GM19193 (cell line): ENCODE data around the gene PLA2G2C.

Experiments used
- POLR2A ChIP-seq: IDR thresholded peaks from 4 replicates; pipeline ENCODE4 v1.6.1; 2011; ENCODE audit not compliant: insufficient read depth, insufficient read length; ENCODE audit errors: extremely low read depth

PLA2G2C gene

DNA sequence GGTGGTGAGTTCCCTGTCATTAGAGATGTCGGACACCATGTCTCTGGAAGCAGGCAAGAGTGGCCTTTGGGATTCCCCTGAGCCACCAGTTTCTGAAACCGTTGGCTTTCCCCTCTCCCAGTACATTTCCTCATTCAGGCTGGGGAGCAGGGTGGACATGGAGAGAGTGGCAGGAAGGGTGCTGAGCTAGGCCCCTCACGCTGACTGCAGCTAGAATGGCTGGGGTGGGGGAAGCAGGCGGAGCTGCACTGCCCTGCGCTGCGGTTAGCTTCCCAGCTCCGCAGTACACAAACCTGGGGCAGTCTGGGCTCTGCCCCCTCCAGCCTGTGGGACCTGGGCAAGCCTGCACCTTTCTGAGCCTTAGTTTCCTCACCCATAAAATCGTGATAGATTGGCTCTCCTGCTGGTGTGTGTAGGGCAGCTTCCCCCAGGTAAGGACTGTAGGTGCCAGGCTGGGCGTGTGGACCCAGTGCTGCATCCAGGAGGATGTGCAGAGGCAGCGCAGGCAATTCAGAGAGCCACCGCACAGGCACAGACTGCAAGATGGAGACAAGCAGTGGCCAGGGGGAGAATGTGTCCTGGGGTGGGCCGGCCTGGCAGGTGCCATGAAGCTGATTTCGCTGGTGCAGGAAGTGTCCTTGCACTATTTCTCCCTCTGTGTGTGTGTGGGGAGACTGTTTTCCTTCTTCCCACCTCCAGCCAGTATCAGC lies 44.2 kb downstream of the PLA2G2C start:
- no peak for TF ChIP-seq POLR2A

DNA sequence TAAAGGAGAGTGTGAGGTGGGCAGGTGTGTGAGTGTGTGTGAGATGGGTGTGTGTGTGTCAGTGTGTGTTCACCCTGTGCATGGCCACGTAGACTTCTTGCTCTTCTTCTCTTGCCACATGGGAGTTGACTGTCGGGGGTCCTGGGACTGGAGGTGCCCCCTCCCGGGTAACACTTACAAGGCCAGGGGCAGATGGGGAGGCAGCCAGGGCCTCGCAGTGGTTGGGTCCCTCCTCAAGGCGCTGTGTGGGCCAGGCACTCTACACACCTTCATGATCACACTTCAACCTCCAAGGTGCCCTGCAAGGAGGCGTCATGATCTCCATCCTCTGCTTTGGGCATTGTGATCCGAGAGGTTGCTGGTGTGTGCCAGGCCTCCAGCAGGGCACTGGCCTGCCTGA lies 44.9 kb downstream of the PLA2G2C start:
- TF ChIP-seq POLR2A, result no peak

DNA sequence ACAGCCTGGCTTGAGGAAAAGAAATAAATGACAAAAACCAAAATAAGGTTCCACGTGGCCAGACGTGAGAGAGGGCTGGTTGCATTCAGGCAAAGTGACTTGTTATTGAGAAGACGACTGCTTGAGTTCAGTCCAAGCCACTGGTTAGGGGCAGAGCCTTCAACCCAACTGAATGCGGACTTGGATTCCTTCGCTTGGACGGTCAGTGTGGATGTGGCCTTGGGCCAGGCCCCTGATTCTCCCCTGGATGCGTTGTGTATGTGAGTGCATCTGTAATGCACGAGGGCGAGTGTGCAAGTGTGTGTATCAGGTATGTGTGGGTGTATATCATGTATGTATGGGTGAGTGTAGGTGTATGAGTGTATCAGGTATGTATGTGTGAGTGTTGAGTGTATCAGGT lies 45.3 kb downstream of the PLA2G2C start:
- TF ChIP-seq POLR2A, result no peak

- no peak for TF ChIP-seq POLR2A
These were observed 46.3 kb downstream of the PLA2G2C start for GRCh38 chr1:20139776-20140612.

DNA sequence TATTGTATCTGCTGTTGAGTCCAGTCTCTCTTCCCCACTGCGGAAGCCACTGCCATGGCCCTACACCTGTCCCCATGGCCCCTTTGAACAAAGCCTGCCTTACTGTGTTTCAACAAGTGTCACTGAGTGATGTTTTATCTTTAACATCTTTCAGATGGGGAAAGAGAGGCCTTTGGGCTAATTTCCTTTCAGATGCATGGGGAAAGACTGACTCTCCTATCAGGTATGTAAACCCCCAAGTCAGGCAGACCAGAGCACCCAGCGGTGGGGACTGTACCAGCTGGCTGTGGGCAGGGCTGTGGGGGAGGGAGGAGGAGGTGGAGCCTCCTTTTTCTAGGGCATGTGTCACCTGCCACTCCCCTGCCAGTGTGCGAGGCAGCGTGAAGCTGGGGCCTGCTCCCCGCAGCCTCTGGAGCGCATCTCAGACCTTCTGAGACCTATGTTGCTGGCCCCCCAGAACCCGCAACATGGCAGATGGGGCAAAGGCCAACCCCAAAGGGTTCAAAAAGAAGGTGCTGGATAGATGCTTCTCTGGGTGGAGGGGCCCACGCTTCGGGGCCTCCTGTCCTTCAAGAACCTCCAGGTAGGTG lies 47.3 kb downstream of the PLA2G2C start, which contains the start of gene PLA2G2F:
Gene PLA2G2F (plus strand): TSS at position 363 of the 590 bp plus-strand sequence. CDS start 105 bp downstream, at position 468.
- no peak for TF ChIP-seq POLR2A

- no peak for TF ChIP-seq POLR2A
These were observed 48.0 kb downstream of the PLA2G2C start for GRCh38 chr1:20138346-20138745.

GRCh38 chr1:20137604-20138003 lies 48.7 kb downstream of the PLA2G2C start:
- no peak for TF ChIP-seq POLR2A

DNA sequence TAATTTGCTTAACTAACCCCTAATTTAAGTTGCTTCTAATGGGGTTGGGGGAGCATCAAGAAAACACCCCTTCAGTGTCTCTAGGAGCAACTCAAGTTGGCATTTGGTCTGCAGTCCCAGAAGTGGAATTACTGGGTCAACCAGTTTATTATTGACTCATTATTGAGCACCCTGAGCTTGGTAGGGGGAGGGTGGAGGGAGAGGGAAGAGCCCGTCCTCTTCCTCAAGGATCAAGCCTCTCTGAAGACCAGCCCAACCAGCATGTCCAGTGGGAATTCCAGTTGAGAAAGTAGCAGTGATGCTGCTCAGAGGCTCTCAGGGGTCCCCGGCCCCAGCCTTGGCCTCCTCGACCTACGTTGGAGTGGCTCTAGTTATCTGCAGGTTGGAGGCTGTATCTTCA lies 49.3 kb downstream of the PLA2G2C start:
- TF ChIP-seq POLR2A, result no peak

DNA sequence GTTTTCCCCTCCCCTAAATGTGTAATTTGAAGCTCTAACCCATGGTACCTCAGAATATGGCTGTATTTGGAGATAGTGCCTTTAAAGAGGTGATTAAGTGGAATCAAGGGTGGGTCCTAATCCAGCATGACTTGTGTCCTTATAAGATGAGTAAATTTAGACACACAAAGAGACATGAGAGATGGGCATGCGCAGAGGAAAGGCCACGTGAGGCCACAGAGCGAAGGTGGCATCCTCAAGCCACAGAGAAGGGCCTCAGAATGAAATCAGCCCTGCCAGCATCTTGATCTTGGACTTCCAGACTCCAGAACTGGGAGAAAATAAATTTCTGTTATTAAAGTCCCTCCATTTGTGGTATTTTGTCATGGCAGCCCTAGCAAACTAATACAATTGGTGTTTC lies 50.1 kb downstream of the PLA2G2C start:
- no peak for TF ChIP-seq POLR2A

- no peak for TF ChIP-seq POLR2A
These were observed 51.3 kb downstream of the PLA2G2C start for GRCh38 chr1:20134995-20135394.

GRCh38 chr1:20126806-20127440 lies 59.4 kb downstream of the PLA2G2C start:
- no peak for TF ChIP-seq POLR2A

- no peak for TF ChIP-seq POLR2A
These were observed 60.1 kb downstream of the PLA2G2C start for GRCh38 chr1:20126041-20126805.

DNA sequence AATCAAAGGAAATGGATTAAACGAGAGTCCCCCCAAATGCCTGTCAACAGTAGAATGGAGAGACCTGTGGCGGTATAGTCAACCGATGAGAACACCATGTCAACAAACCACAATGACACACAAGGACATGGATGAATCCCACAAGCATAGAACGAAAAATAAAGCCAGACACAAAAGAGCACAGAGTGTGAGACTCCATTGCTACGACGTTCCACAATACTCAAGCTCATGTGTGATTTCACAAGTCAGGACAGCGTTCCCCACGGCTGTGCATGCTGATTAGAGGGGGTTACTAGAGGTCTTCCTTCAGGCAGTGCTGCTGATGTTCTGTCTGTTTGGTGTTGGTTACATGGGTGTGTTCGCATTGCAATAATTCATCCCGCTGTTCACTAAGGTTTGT lies 61.2 kb downstream of the PLA2G2C start:
- TF ChIP-seq POLR2A, result no peak

DNA sequence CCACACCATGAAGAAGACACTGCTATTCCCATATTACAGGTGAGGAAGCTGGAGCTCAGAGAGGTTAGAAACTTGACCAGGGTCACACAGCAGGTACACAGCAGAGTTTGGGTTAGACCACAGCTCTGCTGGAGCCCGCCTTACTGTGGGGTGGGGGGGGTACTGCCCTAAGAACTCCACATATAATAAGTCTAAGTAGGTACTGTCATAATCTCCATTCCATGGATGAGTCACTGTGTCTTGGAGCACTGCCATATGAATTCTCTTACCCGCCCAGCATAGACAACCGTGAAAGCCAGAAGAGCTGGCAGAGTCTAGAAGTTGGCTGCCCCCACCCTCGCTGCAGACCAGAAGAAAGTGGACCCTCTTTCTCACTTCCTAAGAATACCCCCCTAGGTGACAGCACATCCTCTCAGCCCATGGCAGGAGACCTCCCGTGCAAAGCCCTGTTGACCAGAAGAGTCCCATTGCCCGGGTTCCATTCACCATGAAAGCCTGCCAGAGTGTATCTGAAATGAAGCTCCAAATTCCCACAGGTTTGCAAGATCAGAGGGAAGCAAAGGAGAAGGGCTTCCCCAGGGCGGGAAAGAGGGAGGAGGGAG lies 61.8 kb downstream of the PLA2G2C start:
- no peak for TF ChIP-seq POLR2A

- no peak for TF ChIP-seq POLR2A
These were observed 62.4 kb downstream of the PLA2G2C start for GRCh38 chr1:20123722-20124455.
